T-cell (primary cell): ENCODE results near the gene SNX8. TPM values are rescaled to one million over a fixed set of nuclear protein-coding genes. Genes with fewer than 3 reads are reported as not detected.
"Not testable (repeated sequence)": the region's sequence is repeated elsewhere in the genome, so short reads cannot be mapped to it uniquely, and the experiment has no call there.

Source experiments
- ATAC-seq, 4 experiments: fragments of 200-7000 bp in 3 of 4; fragments of 150-1000 bp in 1 of 4; cut with Tn5 transposase; replicated peaks in 1 of 4; 1 replicate in 3 of 4; 2 replicates in 1 of 4; pipeline ENCODE4 v1.10.0; 2021; ENCODE audit warnings: moderate library complexity in 3 of 4, mild to moderate bottlenecking in 2 of 4, moderate number of reproducible peaks in 1 of 4
- CTCF ChIA-PET, 2 donors: fragments of 300-600 bp; sonication (Branson Sonifier 250); formaldehyde crosslinking; loops; one replicate each; lab custom pipeline; 2022; ENCODE audit warnings: antibody characterized with exemption in 2 of 2; lab: Charles Lee
- POLR2A ChIA-PET, 2 donors: fragments of 300-600 bp; sonication (Branson Sonifier 250); formaldehyde crosslinking; loops; one replicate each; lab custom pipeline; 2022; ENCODE audit warnings: antibody characterized with exemption in 2 of 2; lab: Charles Lee
- DNase-seq, 35 experiments: peaks; one replicate each; pipeline versions ENCODE4 v3.0.0 to v3.0.0-alpha.2; 2013 to 2023
- H3K27ac ChIP-seq: one replicate; pipeline ENCODE4 v1.5.1; 2013; ENCODE audit warnings: low read length
- H3K27me3 ChIP-seq, 2 experiments: replicated peaks in 1 of 2; 1 replicate in 1 of 2; 2 replicates in 1 of 2; pipeline versions ENCODE4 v1.6.1 to v1.7.0; 2013; ENCODE audit warnings: low read length in 1 of 2, mixed read lengths in 1 of 2; ENCODE audit not compliant: control insufficient read depth in 2 of 2, insufficient read depth in 2 of 2; ENCODE audit errors: extremely low read depth in 1 of 2
- H3K36me3 ChIP-seq, 2 donors: 1 replicate in 1 of 2; 2 replicates in 1 of 2; pipeline versions ENCODE4 v1.6.1 to v1.7.0; 2013; ENCODE audit warnings: low read length in 1 of 2; ENCODE audit not compliant: control insufficient read depth in 2 of 2, insufficient read depth in 1 of 2; ENCODE audit errors: extremely low read depth in 1 of 2
- H3K4me1 ChIP-seq, 2 experiments: 1 replicate in 1 of 2; 2 replicates in 1 of 2; pipeline versions ENCODE4 v1.6.1 to v1.7.0; 2013; ENCODE audit warnings: low read length in 2 of 2, mixed read lengths in 1 of 2; ENCODE audit not compliant: insufficient read depth in 2 of 2, control insufficient read depth in 1 of 2; ENCODE audit errors: extremely low read depth in 1 of 2
- H3K4me3 ChIP-seq, 2 donors: 1 replicate in 1 of 2; 2 replicates in 1 of 2; pipeline versions ENCODE4 v1.5.1 to v1.7.0; 2013; ENCODE audit warnings: mild to moderate bottlenecking in 2 of 2, low read length in 1 of 2, moderate library complexity in 1 of 2; ENCODE audit not compliant: control insufficient read depth in 1 of 2; ENCODE audit errors: extremely low read depth in 1 of 2
- H3K9me3 ChIP-seq: 2 replicates; pipeline ENCODE4 v1.7.0; 2013
- H3K27ac Mint-ChIP-seq, 2 donors: one replicate each; pipeline ENCODE4 v1.8.0; 2020 to 2021; ENCODE audit warnings: mild to moderate bottlenecking in 2 of 2, mixed read lengths in 2 of 2
- H3K27me3 Mint-ChIP-seq, 2 donors: one replicate each; pipeline ENCODE4 v1.8.0; 2021 to 2022; ENCODE audit warnings: mixed read lengths in 2 of 2
- H3K36me3 Mint-ChIP-seq: one replicate; pipeline ENCODE4 v1.8.0; 2021; ENCODE audit warnings: mixed read lengths
- H3K4me1 Mint-ChIP-seq, 3 donors: one replicate each; pipeline ENCODE4 v1.8.0; 2020 to 2022; ENCODE audit warnings: mixed read lengths in 3 of 3, mild to moderate bottlenecking in 1 of 3
- H3K4me3 Mint-ChIP-seq, 3 donors: one replicate each; pipeline ENCODE4 v1.8.0; 2020 to 2022; ENCODE audit warnings: mild to moderate bottlenecking in 3 of 3, mixed read lengths in 3 of 3, moderate library complexity in 3 of 3
- H3K9me3 Mint-ChIP-seq, 3 donors: one replicate each; pipeline ENCODE4 v1.8.0; 2020 to 2022; ENCODE audit warnings: mixed read lengths in 3 of 3
- WGBS: methylation state at CpG from one replicate; pipeline ENCODE4 v1.1.5; 2013; ENCODE audit warnings: missing lambda C conversion rate; ENCODE audit not compliant: insufficient coverage; 5-methylcytosine and 5-hydroxymethylcytosine counted together
- total RNA-seq, 35 experiments: library from RNA in 6 of 35; stranded (reverse) in 6 of 35; fragments of 120-200 nt in 1 of 35; gene quantifications; one replicate each; pipeline versions ENCODE4 v1.2.1 to v1.2.4 and lab custom pipeline; 2013 to 2026

Gene SNX8
- total RNA-seq, 5 donors from 2014 or later (not counting 1 experiment from before 2014, with no cell fraction given): 8.4 to 14.6 (median 9.9) TPM

- no peaks in the 10 kb centered on the region for H3K36me3 Mint-ChIP-seq
- H3K4me1 Mint-ChIP-seq: peaks cover 0 to 8% (median 6%) of the 10 kb centered on the region in 3 donors
- H3K4me1 ChIP-seq: peaks cover 0 to 14% of the 10 kb centered on the region in 2 experiments
- ATAC-seq: no peak
- DNase-seq: no peak
- CTCF ChIA-PET: interaction anchor here in 1 of 2 donors (0.6 kb wide), 1 partner anchor 22 kb away, joined by 3 read pairs; no protein-coding TSS in a partner anchor
- peaks cover 0 to 12% of the 10 kb centered on the region in 2 experiments for H3K27me3 ChIP-seq
- no peak overlapping the region for H3K27ac ChIP-seq
- POLR2A ChIA-PET: interaction anchor here in 1 of 2 donors (0.7 kb wide), 1 partner anchor 213 kb away, joined by 3 read pairs; no protein-coding TSS in a partner anchor
- no peak overlapping the region for H3K27ac Mint-ChIP-seq
- H3K9me3 ChIP-seq: no peaks in the 10 kb centered on the region
- no peaks in the 10 kb centered on the region for H3K36me3 ChIP-seq
- no peak overlapping the region for H3K4me3 ChIP-seq
- H3K4me3 Mint-ChIP-seq: peak overlapping the region in 1 of 3 donors; percentile 11
- no peaks in the 10 kb centered on the region for H3K9me3 Mint-ChIP-seq
- H3K27me3 Mint-ChIP-seq: no peaks in the 10 kb centered on the region
- WGBS: 88% methylated on average over 11 of the region's 12 CpGs
Measured at GRCh38 chr7:2317556-2318293, 3.5 kb upstream of the SNX8 start.

GRCh38 chr7:2316578-2316977 is 2.3 kb upstream of the SNX8 start:
- Mint-ChIP-seq H3K36me3 (no peaks in the 10 kb centered on the region), H3K4me3 (no peak overlapping the region)

GRCh38 chr7:2315787-2316186 is 1.5 kb upstream of the SNX8 start:
- CTCF ChIA-PET: no interaction called here
- H3K4me1 ChIP-seq: peaks cover 0 to 18% of the 10 kb centered on the region in 2 experiments
- H3K27me3 ChIP-seq: peaks cover 0 to 5% of the 10 kb centered on the region in 2 experiments
- POLR2A ChIA-PET: no interaction called here
- no peaks in the 10 kb centered on the region for H3K27me3 Mint-ChIP-seq
- no peak overlapping the region for H3K4me3 Mint-ChIP-seq
- peaks cover 5 to 13% (median 12%) of the 10 kb centered on the region in 3 donors for H3K4me1 Mint-ChIP-seq
- H3K36me3 Mint-ChIP-seq: no peaks in the 10 kb centered on the region
- 67% methylated on average over 1 of the region's 1 CpG for WGBS
- no peak overlapping the region for H3K27ac ChIP-seq
- no peaks in the 10 kb centered on the region for H3K36me3 ChIP-seq
- H3K9me3 ChIP-seq: no peaks in the 10 kb centered on the region
- DNase-seq (no peak), ATAC-seq (no peak)
- no peak overlapping the region for H3K27ac Mint-ChIP-seq
- H3K9me3 Mint-ChIP-seq: no peaks in the 10 kb centered on the region
- no peak overlapping the region for H3K4me3 ChIP-seq

More at GRCh38 chr7:2316578-2316977, 2.3 kb upstream of the SNX8 start:
- Mint-ChIP-seq H3K27ac (no peak overlapping the region), H3K27me3 (no peaks in the 10 kb centered on the region), H3K9me3 (no peaks in the 10 kb centered on the region), H3K4me1 (peaks cover 5 to 12% (median 11%) of the 10 kb centered on the region in 3 donors)
- peaks cover 0 to 18% of the 10 kb centered on the region in 2 experiments for H3K4me1 ChIP-seq
- no peak overlapping the region for H3K27ac ChIP-seq
- H3K9me3 ChIP-seq: no peaks in the 10 kb centered on the region
- POLR2A ChIA-PET: no interaction called here
- peaks cover 0 to 9% of the 10 kb centered on the region in 2 experiments for H3K27me3 ChIP-seq
- 100% methylated on average over 1 of the region's 1 CpG for WGBS
- no peak for DNase-seq
- ATAC-seq: no peak
- H3K4me3 ChIP-seq: no peak overlapping the region
- CTCF ChIA-PET: no interaction called here
- no peaks in the 10 kb centered on the region for H3K36me3 ChIP-seq

DNA sequence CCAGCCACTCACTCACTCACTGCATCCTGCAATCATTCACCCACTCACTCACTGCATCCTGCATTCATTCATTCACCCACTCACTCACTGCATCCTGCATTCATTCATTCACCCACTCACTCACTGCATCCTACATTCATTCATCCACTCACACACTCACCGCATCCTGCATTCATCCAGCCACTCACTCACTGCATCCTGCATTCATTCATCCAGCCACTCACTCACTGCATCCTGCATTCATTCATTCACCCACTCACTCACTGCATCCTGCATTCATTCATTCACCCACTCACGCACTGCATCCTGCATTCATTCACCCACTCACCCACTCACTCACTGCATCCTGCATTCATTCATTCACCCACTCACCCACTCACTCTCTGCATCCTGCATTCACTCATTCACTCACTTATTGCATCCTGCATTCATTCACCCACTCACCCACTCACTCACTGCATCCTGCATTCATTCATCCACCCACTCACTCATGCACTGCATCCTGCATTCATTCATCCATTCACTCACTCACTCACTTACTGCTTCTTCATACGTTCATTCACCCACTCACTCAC is 802 bp upstream of the SNX8 start:
- DNase-seq, H3K36me3 Mint-ChIP-seq, H3K9me3 Mint-ChIP-seq, H3K4me3 Mint-ChIP-seq, H3K27me3 ChIP-seq, H3K27ac Mint-ChIP-seq, H3K27me3 Mint-ChIP-seq, POLR2A ChIA-PET, ATAC-seq, H3K36me3 ChIP-seq, H3K9me3 ChIP-seq, CTCF ChIA-PET: not testable (repeated sequence)
- 70% methylated on average over 3 of the region's 3 CpGs for WGBS
- Histone ChIP-seq H3K4me3 (peak overlapping the region; percentile 46 to 51), H3K27ac (peak overlapping the region; percentile 55), H3K4me1 (peaks cover 0 to 18% of the 10 kb centered on the region in 2 experiments)
- peaks cover 5 to 13% (median 12%) of the 10 kb centered on the region in 3 donors for H3K4me1 Mint-ChIP-seq

GRCh38 chr7:2313450-2314208 is 612 bp downstream of the SNX8 start:
- POLR2A ChIA-PET: no interaction called here
- WGBS: 15% methylated on average over 34 of the region's 42 CpGs
- peak in 6 of 35 experiments; percentile 0 to 4 (median 2) for DNase-seq

More at GRCh38 chr7:2313450-2314208, 612 bp downstream of the SNX8 start:
- peak in 2 of 4 experiments; percentile 4 to 6 for ATAC-seq
- Mint-ChIP-seq H3K27ac (peak overlapping the region; percentile 77 to 84), H3K27me3 (no peaks in the 10 kb centered on the region), H3K4me1 (peaks cover 5 to 13% (median 12%) of the 10 kb centered on the region in 3 donors), H3K4me3 (peak overlapping the region in 2 of 3 donors; percentile 83 to 91), H3K9me3 (no peaks in the 10 kb centered on the region), H3K36me3 (no peaks in the 10 kb centered on the region)
- H3K4me1 ChIP-seq: peaks cover 0 to 18% of the 10 kb centered on the region in 2 experiments
- peaks cover 0 to 5% of the 10 kb centered on the region in 2 donors for H3K36me3 ChIP-seq
- peak overlapping the region; percentile 71 to 76 for H3K4me3 ChIP-seq
- CTCF ChIA-PET: interaction anchor here in 1 of 2 donors (1.1 kb wide), 1 partner anchor 901 kb away, joined by 3 read pairs; no protein-coding TSS in a partner anchor
- peak overlapping the region; percentile 55 for H3K27ac ChIP-seq
- H3K27me3 ChIP-seq: no peaks in the 10 kb centered on the region
- no peaks in the 10 kb centered on the region for H3K9me3 ChIP-seq
